Skeletal muscle tissue (tissue), 4 donors: Measurements from ENCODE around the gene ANKRD34B. TPM values are rescaled to one million over a fixed set of nuclear protein-coding genes. Genes with fewer than 3 reads are reported as not detected.

Experiments
- H3K27ac ChIP-seq: one replicate; pipeline ENCODE4 v1.7.0; 2013; ENCODE audit warnings: mild to moderate bottlenecking, low read depth, low read length, inconsistent platforms
- H3K27me3 ChIP-seq, 3 donors: one replicate each; pipeline ENCODE4 v1.7.0; 2013; ENCODE audit warnings: low read length in 3 of 3; ENCODE audit not compliant: control insufficient read depth in 3 of 3, insufficient read depth in 3 of 3
- H3K36me3 ChIP-seq, 3 donors: one replicate each; pipeline ENCODE4 v1.7.0; 2013; ENCODE audit warnings: low read length in 3 of 3; ENCODE audit not compliant: control insufficient read depth in 3 of 3, insufficient read depth in 3 of 3
- H3K4me1 ChIP-seq, 3 donors: one replicate each; pipeline ENCODE4 v1.7.0; 2013; ENCODE audit warnings: low read length in 3 of 3, mild to moderate bottlenecking in 3 of 3; ENCODE audit not compliant: control insufficient read depth in 3 of 3, insufficient read depth in 3 of 3
- H3K4me3 ChIP-seq, 3 donors: one replicate each; pipeline ENCODE4 v1.7.0; 2013; ENCODE audit warnings: low read length in 3 of 3
- H3K9ac ChIP-seq, 3 donors: one replicate each; pipeline ENCODE4 v1.7.0; 2013; ENCODE audit warnings: low read length in 3 of 3, mild to moderate bottlenecking in 3 of 3, moderate library complexity in 2 of 3, low read depth in 1 of 3
- H3K9me3 ChIP-seq, 3 donors: one replicate each; pipeline ENCODE4 v1.7.0; 2013; ENCODE audit warnings: low read length in 3 of 3; ENCODE audit not compliant: control insufficient read depth in 3 of 3
- total RNA-seq: library from RNA; depleted of rRNA; stranded (reverse); fragments of >200 nt; gene quantifications from one replicate; pipeline ENCODE4 v1.2.3, GENCODE V29; 2014
- donor health status: Osteomylitis.

Gene ANKRD34B
- total RNA-seq, 1 donor from 2014 or later, result under 0.01 TPM

DNA sequence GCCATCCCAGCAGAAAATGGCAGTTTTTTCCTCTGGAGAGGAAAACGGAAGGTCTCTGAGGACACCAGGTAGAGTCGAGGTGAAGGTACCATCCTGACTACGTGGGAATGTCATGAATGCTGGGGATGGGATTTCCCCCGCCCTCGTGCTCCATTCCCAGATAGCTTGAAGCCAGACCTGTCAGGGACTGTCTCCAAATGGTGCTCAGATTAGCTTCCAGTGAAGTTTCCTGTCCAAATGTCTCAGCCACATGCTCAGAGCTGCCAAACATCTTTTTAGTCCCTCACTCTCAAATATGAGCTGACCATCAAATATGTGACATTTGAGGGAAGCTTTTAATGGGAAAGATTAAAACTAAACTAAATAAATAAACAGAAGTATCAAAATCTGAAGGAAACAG is 7.6 kb upstream of the ANKRD34B start:
- Histone ChIP-seq H3K4me3 (no peak overlapping the region), H3K4me1 (no peaks in the 10 kb centered on the region), H3K9me3 (no peaks in the 10 kb centered on the region), H3K27me3 (peaks cover under 1 to 5% (median 3%) of the 10 kb centered on the region in 3 donors), H3K9ac (no peak overlapping the region), H3K36me3 (no peaks in the 10 kb centered on the region), H3K27ac (no peak overlapping the region)

DNA sequence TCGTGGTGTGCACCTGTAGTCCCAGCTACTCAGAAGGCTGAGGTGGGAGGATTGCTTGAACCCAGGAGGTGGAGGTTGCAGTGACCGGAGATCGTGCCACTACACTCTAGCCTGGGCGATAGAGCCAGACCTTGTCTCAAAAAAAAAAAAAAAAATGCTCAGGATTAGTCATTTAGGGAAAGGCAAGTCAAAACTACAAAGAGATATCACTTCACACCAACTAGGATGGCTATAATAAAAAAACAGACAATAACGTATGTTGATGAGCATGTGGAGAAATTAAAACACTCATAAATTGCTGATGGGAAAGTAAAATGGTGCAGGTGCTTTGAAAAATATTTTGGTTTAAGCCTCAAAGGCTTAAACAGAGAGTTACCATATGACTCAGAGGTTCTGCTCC is 6.3 kb upstream of the ANKRD34B start:
- no peak overlapping the region for H3K4me3 ChIP-seq
- peaks cover 9 to 12% (median 11%) of the 10 kb centered on the region in 3 donors for H3K27me3 ChIP-seq
- no peaks in the 10 kb centered on the region for H3K36me3 ChIP-seq
- no peaks in the 10 kb centered on the region for H3K9me3 ChIP-seq
- H3K9ac ChIP-seq, result no peak overlapping the region
- H3K4me1 ChIP-seq, result no peaks in the 10 kb centered on the region
- no peak overlapping the region for H3K27ac ChIP-seq

DNA sequence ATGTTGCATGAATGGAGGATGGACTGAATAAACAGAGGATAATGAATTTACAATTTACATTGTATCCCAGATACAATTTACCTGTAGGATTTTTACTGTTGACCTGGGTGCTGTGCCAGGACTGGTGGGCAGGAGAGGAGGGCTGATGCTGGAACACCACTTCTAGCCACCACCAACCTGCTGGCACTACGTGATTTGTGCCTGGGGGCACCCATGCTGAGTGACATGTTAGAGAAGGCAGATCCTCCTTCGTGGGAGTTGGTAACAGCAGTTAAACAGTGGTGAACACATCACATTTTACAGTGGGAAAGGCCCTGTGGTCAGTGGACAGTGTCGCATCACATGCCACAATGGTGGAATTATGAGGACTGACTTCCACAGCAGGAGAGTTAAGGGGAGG is 3.0 kb upstream of the ANKRD34B start:
- H3K27me3 ChIP-seq, result peaks cover 33 to 43% (median 37%) of the 10 kb centered on the region in 3 donors
- H3K36me3 ChIP-seq, result no peaks in the 10 kb centered on the region
- peaks cover 5 to 17% (median 7%) of the 10 kb centered on the region in 3 donors for H3K4me1 ChIP-seq
- no peak overlapping the region for H3K4me3 ChIP-seq
- H3K27ac ChIP-seq, result no peak overlapping the region
- H3K9me3 ChIP-seq, result no peaks in the 10 kb centered on the region
- H3K9ac ChIP-seq, result no peak overlapping the region

DNA sequence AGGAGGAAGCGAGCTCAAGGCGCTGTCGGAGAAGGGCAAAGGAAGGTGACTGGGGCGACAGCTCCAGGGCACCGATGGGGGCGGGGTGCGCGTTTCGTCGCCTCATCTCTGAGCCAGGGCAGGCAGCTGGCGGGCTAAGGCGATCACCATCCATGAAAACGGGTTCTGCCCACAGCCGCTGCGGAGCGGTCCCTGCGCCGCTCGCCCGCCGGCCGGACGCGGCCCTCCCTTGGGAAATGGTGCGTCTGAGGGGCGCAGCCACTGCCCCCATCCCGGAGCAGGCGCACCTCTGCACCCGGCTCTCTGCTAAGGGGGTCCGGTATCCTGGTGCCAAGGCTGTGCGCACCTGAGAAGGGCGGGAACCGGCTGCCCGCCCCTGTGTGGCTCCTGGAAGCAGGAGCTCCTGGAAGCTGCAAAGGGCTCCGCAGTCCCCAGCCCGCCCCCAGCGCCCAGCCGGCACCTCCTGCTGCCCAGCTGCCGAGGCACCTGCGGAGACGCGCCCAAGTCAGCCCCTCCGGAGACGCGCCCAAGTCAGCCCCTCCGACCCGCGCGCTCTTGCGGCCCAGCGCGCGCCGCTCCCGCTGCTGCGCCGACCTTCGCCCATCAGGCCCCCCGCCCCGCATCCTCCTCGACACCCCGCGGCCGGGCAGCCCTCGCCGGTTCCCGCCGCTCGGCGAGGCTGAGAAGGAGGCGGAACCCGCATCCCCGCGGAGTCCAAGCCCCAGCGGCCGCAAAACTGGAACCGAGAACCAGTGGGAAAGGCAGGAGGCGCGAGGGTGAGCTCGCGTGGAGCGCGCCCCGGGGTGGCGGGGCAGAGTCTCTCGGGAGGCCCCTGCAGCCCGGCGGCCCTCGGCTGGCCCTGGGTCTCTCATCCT is 757 bp downstream of the ANKRD34B start:
- Histone ChIP-seq H3K9me3 (no peaks in the 10 kb centered on the region), H3K4me3 (peak overlapping the region in 1 of 3 donors; percentile 52), H3K9ac (no peak overlapping the region), H3K27ac (no peak overlapping the region), H3K27me3 (peaks cover 37 to 52% (median 37%) of the 10 kb centered on the region in 3 donors), H3K4me1 (peaks cover 5 to 17% (median 7%) of the 10 kb centered on the region in 3 donors), H3K36me3 (no peaks in the 10 kb centered on the region)

DNA sequence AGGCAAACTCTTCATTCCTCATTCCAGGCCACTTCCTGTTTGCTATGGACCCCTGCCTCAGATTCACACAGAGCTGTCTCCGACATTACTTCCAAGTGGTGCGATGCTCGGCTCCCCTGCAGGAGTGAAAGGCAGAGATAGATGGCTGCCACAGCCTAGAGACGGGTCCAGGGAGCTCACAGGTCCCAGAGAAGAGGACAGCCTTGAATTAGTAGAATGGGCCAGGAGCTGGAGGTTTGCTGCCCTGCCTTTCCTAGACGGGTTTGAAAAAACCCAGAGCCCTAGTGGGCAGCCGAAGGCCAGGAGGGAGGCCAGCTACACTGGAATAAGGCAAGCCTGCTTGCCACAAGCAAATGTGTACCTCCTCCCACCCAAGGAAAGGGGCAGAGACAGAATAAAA is 1.8 kb downstream of the ANKRD34B start:
- Histone ChIP-seq H3K9ac (no peak overlapping the region), H3K4me1 (peaks cover 5 to 17% (median 7%) of the 10 kb centered on the region in 3 donors), H3K27me3 (peaks cover 37 to 51% (median 37%) of the 10 kb centered on the region in 3 donors), H3K9me3 (no peaks in the 10 kb centered on the region), H3K27ac (no peak overlapping the region), H3K4me3 (no peak overlapping the region), H3K36me3 (no peaks in the 10 kb centered on the region)

DNA sequence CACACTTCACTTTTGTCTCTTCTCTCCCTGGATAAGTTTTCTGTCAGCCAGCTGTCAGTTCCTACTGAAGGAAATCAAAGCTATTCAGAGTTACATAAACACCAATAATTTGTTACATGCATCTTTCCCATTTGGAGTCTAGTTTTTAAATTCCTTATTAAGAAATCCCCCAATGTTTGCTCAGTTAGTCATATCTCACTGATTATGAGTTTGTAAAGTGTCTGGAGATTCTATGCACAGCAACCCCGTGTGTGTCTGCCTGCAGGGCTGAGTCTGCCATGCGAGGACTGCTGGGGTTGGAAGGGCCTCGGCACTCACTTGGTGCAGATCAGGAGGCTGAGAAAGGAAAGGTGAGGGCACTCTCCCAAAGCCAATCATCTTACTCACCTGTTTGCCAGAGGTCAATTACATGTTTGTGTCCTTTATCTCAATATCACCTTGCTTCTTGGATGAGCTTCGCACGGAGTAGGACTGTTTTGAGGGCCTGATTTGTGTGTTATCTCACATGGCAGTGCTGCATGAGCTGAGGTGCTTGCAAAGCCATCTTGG is 3.3 kb downstream of the ANKRD34B start:
- peaks cover 30 to 41% (median 31%) of the 10 kb centered on the region in 3 donors for H3K27me3 ChIP-seq
- no peaks in the 10 kb centered on the region for H3K36me3 ChIP-seq
- H3K27ac ChIP-seq, result no peak overlapping the region
- H3K9me3 ChIP-seq, result no peaks in the 10 kb centered on the region
- H3K9ac ChIP-seq, result no peak overlapping the region
- no peak overlapping the region for H3K4me3 ChIP-seq
- peaks cover 5 to 17% (median 7%) of the 10 kb centered on the region in 3 donors for H3K4me1 ChIP-seq

DNA sequence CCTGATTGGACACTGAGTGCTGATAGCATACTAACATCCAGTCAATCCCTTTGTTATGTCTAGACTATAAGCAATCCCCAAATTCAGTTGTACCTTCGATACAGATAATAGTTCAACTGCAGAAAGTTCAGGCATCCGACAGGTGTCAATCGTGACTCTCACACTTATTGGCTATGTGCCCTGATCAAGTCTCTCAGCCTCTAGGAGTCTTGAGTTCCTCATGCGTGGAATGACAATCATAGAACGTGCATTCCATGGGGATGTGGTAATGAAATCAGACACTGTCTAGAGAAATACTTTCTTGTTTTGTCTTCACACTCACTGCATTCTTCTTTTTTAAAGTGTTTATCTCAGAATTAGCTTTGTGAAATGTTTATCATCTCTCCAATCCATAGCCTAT is 4.8 kb downstream of the ANKRD34B start:
- Histone ChIP-seq H3K36me3 (no peaks in the 10 kb centered on the region), H3K9me3 (no peaks in the 10 kb centered on the region), H3K27me3 (peaks cover 16 to 32% (median 21%) of the 10 kb centered on the region in 3 donors), H3K9ac (no peak overlapping the region), H3K4me1 (peaks cover 4 to 15% (median 5%) of the 10 kb centered on the region in 3 donors), H3K4me3 (no peak overlapping the region), H3K27ac (no peak overlapping the region)

DNA sequence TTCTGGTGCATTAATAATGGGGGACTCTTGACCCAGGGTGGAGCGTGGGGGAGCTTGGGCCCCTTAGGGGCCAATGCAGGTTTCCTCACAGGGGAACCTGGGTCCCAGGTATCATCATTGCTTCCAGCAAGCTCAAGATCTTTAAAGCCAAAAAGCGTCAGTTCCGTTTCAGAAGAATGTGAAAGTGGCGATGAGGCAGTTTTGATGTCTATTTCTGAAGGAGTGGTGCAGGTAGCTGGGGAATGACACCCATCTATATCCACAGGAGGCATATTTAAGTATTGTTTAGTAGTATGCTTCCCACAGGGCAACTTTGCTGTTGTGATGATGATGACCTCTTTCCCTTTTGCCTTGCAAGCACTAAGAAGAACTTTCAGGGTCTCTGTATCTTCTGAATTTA is 10.8 kb downstream of the ANKRD34B start:
- Histone ChIP-seq H3K4me3 (no peak overlapping the region), H3K27me3 (peaks cover 8 to 21% (median 9%) of the 10 kb centered on the region in 3 donors), H3K27ac (no peak overlapping the region), H3K36me3 (no peaks in the 10 kb centered on the region), H3K9me3 (no peaks in the 10 kb centered on the region), H3K4me1 (no peaks in the 10 kb centered on the region), H3K9ac (no peak overlapping the region)

DNA sequence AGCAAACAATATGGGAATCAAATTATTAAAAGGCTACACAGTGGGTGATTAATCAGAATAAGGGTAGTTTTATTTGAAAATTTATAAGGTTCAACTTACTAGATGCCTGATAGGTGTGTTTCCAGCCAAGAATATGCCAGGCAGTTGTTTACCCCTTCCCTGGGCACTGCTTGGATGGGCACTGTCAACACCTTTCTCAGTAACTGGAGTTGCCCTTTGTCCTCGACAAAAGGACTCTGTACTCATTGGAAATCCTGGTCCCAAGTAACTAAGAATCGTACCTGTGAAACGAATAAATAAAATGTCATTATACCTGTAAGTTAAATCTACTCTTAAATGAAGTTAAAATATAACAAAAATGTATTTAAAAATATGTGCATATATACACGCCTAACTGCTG is 15.0 kb downstream of the ANKRD34B start:
- Histone ChIP-seq H3K4me1 (no peaks in the 10 kb centered on the region), H3K4me3 (no peak overlapping the region), H3K27me3 (peaks cover 8 to 21% (median 9%) of the 10 kb centered on the region in 3 donors), H3K9ac (no peak overlapping the region), H3K27ac (no peak overlapping the region), H3K9me3 (no peaks in the 10 kb centered on the region), H3K36me3 (no peaks in the 10 kb centered on the region)

DNA sequence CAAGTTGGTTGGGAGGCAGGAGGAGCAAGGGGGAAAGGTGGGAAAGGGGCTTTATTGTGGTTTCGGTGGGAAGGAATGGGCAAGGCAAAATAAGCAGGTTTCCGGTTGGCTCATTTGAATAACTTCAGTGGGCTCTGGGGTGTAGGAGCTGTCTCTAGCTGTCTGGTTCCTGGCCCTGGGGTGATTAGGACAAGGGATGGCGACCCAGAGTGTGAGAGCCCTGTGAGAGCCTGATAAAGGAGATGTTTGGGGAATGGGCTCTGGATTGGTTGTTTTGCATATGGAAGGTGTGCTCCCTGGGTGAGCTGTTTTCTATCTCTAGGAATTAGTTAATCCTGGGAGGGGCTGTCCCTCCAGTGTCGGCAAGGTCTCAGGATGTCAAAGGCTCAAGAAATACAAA is 15.4 kb downstream of the ANKRD34B start:
- Histone ChIP-seq H3K27ac (no peak overlapping the region), H3K4me3 (no peak overlapping the region), H3K27me3 (peaks cover 8 to 19% (median 9%) of the 10 kb centered on the region in 3 donors), H3K9ac (no peak overlapping the region), H3K9me3 (no peaks in the 10 kb centered on the region), H3K36me3 (no peaks in the 10 kb centered on the region), H3K4me1 (no peaks in the 10 kb centered on the region)
